GM12873 (cell line): Measurements from ENCODE around the gene KCTD13.

Source experiments
- TF ChIP-seq, protein P1 (sequence below): IDR thresholded peaks from 2 replicates; pipeline ENCODE4 v1.5.1; 2012; ENCODE audit warnings: low read depth, mild to moderate bottlenecking, moderate library complexity, low read length, control low read depth; ENCODE audit not compliant: insufficient read depth; ENCODE audit errors: missing control alignments

Gene KCTD13

DNA sequence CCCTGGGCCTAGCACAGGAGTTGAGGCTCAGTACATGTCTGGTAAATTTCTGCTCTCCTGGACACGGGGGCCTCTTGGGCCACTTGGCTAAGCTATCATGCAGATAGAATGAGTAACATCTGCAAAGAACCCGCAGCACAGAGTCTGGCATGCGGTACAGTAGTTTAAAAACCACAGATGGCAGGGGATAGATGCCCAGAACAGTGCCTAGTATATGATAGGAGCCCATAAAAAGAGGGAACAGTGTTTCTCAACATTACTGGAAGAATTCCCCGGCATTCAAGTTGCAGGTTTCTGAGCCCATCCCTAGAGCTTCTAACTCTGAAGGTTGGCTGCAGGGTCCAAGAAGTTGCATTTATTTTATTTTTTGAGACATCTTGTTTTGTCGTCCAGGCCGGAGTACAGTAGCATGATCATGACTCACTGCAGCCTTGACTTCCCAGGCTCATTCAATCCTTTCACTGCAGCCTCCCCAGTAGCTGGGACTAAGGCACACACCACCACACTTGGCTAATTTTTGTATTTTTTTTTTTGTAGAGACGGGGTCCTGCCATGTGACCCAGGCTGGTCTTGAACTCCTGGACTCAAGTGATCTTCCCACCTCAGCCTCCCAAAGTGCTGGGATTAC, 68.8 kb downstream of the KCTD13 start:
- TF ChIP-seq, protein P1, sequence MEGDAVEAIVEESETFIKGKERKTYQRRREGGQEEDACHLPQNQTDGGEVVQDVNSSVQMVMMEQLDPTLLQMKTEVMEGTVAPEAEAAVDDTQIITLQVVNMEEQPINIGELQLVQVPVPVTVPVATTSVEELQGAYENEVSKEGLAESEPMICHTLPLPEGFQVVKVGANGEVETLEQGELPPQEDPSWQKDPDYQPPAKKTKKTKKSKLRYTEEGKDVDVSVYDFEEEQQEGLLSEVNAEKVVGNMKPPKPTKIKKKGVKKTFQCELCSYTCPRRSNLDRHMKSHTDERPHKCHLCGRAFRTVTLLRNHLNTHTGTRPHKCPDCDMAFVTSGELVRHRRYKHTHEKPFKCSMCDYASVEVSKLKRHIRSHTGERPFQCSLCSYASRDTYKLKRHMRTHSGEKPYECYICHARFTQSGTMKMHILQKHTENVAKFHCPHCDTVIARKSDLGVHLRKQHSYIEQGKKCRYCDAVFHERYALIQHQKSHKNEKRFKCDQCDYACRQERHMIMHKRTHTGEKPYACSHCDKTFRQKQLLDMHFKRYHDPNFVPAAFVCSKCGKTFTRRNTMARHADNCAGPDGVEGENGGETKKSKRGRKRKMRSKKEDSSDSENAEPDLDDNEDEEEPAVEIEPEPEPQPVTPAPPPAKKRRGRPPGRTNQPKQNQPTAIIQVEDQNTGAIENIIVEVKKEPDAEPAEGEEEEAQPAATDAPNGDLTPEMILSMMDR: no peak
